Suprapubic skin (tissue), 3 donors: Measurements from ENCODE around the gene REV1.

Source experiments
- POLR2A ChIP-seq, 2 donors: fragments of 450-650 bp; IDR thresholded peaks; one replicate each; pipeline ENCODE4 v1.6.1; 2017; ENCODE audit warnings: antibody characterized with exemption in 2 of 2, mild to moderate bottlenecking in 2 of 2, moderate library complexity in 2 of 2
- TF ChIP-seq, protein P1 (sequence below), 2 donors: fragments of 200-600 bp in 1 of 2; fragments of 450-650 bp in 1 of 2; sonication (generic) in 1 of 2; IDR thresholded peaks; one replicate each; pipeline ENCODE4 v1.5.1; 2016 to 2019; ENCODE audit warnings: antibody characterized with exemption in 2 of 2, mild to moderate bottlenecking in 1 of 2, moderate library complexity in 1 of 2

DNA sequence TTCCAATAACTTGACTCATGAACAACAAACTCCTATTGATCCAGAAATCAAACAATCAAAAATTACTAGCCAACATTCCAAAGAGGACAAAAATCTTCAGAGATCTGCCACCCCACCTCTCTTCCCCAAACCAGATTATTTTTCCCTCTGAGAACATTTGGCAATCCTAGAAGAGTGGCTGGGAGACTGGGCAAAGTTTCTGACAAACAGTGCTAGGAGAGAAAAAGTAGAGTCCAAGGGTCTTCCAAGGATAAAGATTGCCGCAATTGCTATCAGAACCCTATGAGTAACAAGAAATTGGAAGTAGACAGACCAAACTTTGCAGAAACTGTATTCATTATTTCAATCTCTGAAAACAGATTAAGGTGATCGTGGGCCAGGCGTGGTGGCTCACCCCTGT is 22.4 kb downstream of the REV1 start:
- TF ChIP-seq POLR2A (IDR thresholded peaks at IDR 0.05), result no peak
- TF ChIP-seq, protein P1, sequence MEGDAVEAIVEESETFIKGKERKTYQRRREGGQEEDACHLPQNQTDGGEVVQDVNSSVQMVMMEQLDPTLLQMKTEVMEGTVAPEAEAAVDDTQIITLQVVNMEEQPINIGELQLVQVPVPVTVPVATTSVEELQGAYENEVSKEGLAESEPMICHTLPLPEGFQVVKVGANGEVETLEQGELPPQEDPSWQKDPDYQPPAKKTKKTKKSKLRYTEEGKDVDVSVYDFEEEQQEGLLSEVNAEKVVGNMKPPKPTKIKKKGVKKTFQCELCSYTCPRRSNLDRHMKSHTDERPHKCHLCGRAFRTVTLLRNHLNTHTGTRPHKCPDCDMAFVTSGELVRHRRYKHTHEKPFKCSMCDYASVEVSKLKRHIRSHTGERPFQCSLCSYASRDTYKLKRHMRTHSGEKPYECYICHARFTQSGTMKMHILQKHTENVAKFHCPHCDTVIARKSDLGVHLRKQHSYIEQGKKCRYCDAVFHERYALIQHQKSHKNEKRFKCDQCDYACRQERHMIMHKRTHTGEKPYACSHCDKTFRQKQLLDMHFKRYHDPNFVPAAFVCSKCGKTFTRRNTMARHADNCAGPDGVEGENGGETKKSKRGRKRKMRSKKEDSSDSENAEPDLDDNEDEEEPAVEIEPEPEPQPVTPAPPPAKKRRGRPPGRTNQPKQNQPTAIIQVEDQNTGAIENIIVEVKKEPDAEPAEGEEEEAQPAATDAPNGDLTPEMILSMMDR (IDR thresholded peaks at IDR 0.05), result no peak
